Osteocyte (in vitro differentiated cells): ENCODE results near the gene NME5. TPM values are rescaled to one million over a fixed set of nuclear protein-coding genes. Genes with fewer than 3 reads are reported as not detected.

Source experiments
- DNase-seq: peaks from one replicate; pipeline ENCODE4 v3.0.0; 2021; ENCODE audit warnings: mixed read lengths; ENCODE audit not compliant: unreplicated experiment; ENCODE audit errors: extremely low spot score
- H3K27ac Mint-ChIP-seq: one replicate; pipeline ENCODE4 v1.8.0; 2021; ENCODE audit warnings: mild to moderate bottlenecking, mixed read lengths; ENCODE audit not compliant: unreplicated experiment
- H3K27me3 Mint-ChIP-seq: one replicate; pipeline ENCODE4 v1.8.0; 2021; ENCODE audit warnings: mixed read lengths; ENCODE audit not compliant: unreplicated experiment
- H3K36me3 Mint-ChIP-seq: one replicate; pipeline ENCODE4 v1.8.0; 2021; ENCODE audit warnings: mixed read lengths; ENCODE audit not compliant: unreplicated experiment
- H3K4me1 Mint-ChIP-seq: one replicate; pipeline ENCODE4 v1.8.0; 2021; ENCODE audit warnings: mixed read lengths; ENCODE audit not compliant: unreplicated experiment
- H3K4me3 Mint-ChIP-seq: one replicate; pipeline ENCODE4 v1.8.0; 2021; ENCODE audit warnings: mild to moderate bottlenecking, moderate library complexity, mixed read lengths; ENCODE audit not compliant: unreplicated experiment
- H3K9me3 Mint-ChIP-seq: one replicate; pipeline ENCODE4 v1.8.0; 2021; ENCODE audit warnings: mixed read lengths; ENCODE audit not compliant: unreplicated experiment
- CTCF ChIP-seq: fragments of 200-600 bp; sonication (generic); IDR thresholded peaks from 2 replicates; pipeline ENCODE4 v1.5.0; 2021; ENCODE audit warnings: antibody characterized with exemption, mild to moderate bottlenecking, moderate library complexity
- total RNA-seq: library from RNA; stranded (reverse); gene quantifications from 2 replicates; pipeline ENCODE4 v1.2.1, GENCODE V29; 2021

NME5 gene
- total RNA-seq, 1 donor from 2014 or later = 2.4 TPM

- peaks cover 38% of the 10 kb centered on the region for H3K27me3 Mint-ChIP-seq
- peaks cover 2% of the 10 kb centered on the region for H3K4me1 Mint-ChIP-seq
- no peak for TF ChIP-seq CTCF
- H3K27ac Mint-ChIP-seq = no peak overlapping the region
- no peak for DNase-seq
- no peaks in the 10 kb centered on the region for H3K9me3 Mint-ChIP-seq
- no peak overlapping the region for H3K4me3 Mint-ChIP-seq
- H3K36me3 Mint-ChIP-seq = no peaks in the 10 kb centered on the region
Observed at GRCh38 chr5:138105709-138106108, 33.5 kb downstream of the NME5 start.

GRCh38 chr5:138103319-138103637 is 36.0 kb downstream of the NME5 start:
- no peaks in the 10 kb centered on the region for H3K4me1 Mint-ChIP-seq

GRCh38 chr5:138102454-138103318 is 36.5 kb downstream of the NME5 start:
- DNase-seq = no peak
- H3K27ac Mint-ChIP-seq = no peak overlapping the region
- no peaks in the 10 kb centered on the region for H3K36me3 Mint-ChIP-seq
- H3K4me1 Mint-ChIP-seq = no peaks in the 10 kb centered on the region
- H3K4me3 Mint-ChIP-seq = no peak overlapping the region
- TF ChIP-seq CTCF = no peak
- H3K27me3 Mint-ChIP-seq = peaks cover 42% of the 10 kb centered on the region
- H3K9me3 Mint-ChIP-seq = no peaks in the 10 kb centered on the region

More at GRCh38 chr5:138103319-138103637, 36.0 kb downstream of the NME5 start:
- no peaks in the 10 kb centered on the region for H3K36me3 Mint-ChIP-seq
- no peaks in the 10 kb centered on the region for H3K9me3 Mint-ChIP-seq
- no peak overlapping the region for H3K4me3 Mint-ChIP-seq
- peaks cover 42% of the 10 kb centered on the region for H3K27me3 Mint-ChIP-seq
- no peak for TF ChIP-seq CTCF
- H3K27ac Mint-ChIP-seq = no peak overlapping the region
- no peak for DNase-seq

- Mint-ChIP-seq H3K36me3 (no peaks in the 10 kb centered on the region), H3K4me3 (no peak overlapping the region), H3K9me3 (no peaks in the 10 kb centered on the region), H3K27me3 (peaks cover 61% of the 10 kb centered on the region), H3K4me1 (no peaks in the 10 kb centered on the region), H3K27ac (no peak overlapping the region)
- DNase-seq = no peak
- TF ChIP-seq CTCF = no peak
Observed at GRCh38 chr5:138096997-138097828, 42.0 kb downstream of the NME5 start.

GRCh38 chr5:138096363-138096762 is 42.9 kb downstream of the NME5 start:
- Mint-ChIP-seq H3K27ac (no peak overlapping the region), H3K4me1 (no peaks in the 10 kb centered on the region), H3K9me3 (no peaks in the 10 kb centered on the region), H3K27me3 (peaks cover 60% of the 10 kb centered on the region), H3K4me3 (no peak overlapping the region), H3K36me3 (no peaks in the 10 kb centered on the region)
- no peak for TF ChIP-seq CTCF
- no peak for DNase-seq
